IMR-90 (cell line): ENCODE measurements around the gene PGAP1. TPM values are rescaled to one million over a fixed set of nuclear protein-coding genes. Genes with fewer than 3 reads are reported as not detected.

Experiments
- ATAC-seq: fragments of 200-7000 bp; cut with Tn5 transposase; 2 replicates; pipeline ENCODE4 v1.9.1; 2020; ENCODE audit warnings: low read depth, mild to moderate bottlenecking, moderate library complexity
- BruUV-seq: library from RNA; stranded (reverse); fragments of 400-500 nt; replicated peaks from 2 replicates; lab custom pipeline; 2021; lab: Mats Ljungman, UMichigan
- CTCF ChIA-PET: fragments of 300-600 bp; formaldehyde crosslinking; extraction: SDS; loops from one replicate; lab custom pipeline; 2021; ENCODE audit warnings: antibody characterized with exemption; lab: Yijun Ruan, JAX
- POLR2A ChIA-PET: fragments of 300-600 bp; sonication (Branson Sonifier 250); formaldehyde crosslinking; loops from one replicate; lab custom pipeline; 2022; ENCODE audit warnings: antibody characterized with exemption; ENCODE audit not compliant: unreplicated experiment; lab: Charles Lee
- DNase-seq: peaks from one replicate; pipeline ENCODE4 v3.0.0; 2013
- H2AFZ ChIP-seq: replicated peaks from 2 replicates; pipeline ENCODE3; 2013; ENCODE audit warnings: low read length, mild to moderate bottlenecking; ENCODE audit not compliant: poor library complexity
- H2AK5ac ChIP-seq: 2 replicates; pipeline ENCODE4 v1.6.1; 2013; ENCODE audit warnings: low read depth, low read length, inconsistent platforms
- H2AK9ac ChIP-seq: replicated peaks from 2 replicates; pipeline ENCODE3; 2013; ENCODE audit warnings: mild to moderate bottlenecking, low read depth, low read length, moderate library complexity; ENCODE audit not compliant: poor library complexity
- H2BK120ac ChIP-seq: 2 replicates; pipeline ENCODE4 v1.6.1; 2013; ENCODE audit warnings: low read depth, low read length, inconsistent platforms
- H2BK15ac ChIP-seq: 3 replicates; pipeline ENCODE4 v1.6.1; 2013; ENCODE audit warnings: low read depth, low read length, inconsistent platforms
- H2BK20ac ChIP-seq: 2 replicates; pipeline ENCODE4 v1.6.1; 2013; ENCODE audit warnings: low read depth, mild to moderate bottlenecking, inconsistent platforms, low read length, moderate library complexity
- H2BK5ac ChIP-seq: 2 replicates; pipeline ENCODE4 v1.6.1; 2013; ENCODE audit warnings: mild to moderate bottlenecking, low read depth, low read length, inconsistent platforms; ENCODE audit not compliant: poor library complexity, severe bottlenecking
- H3K14ac ChIP-seq: replicated peaks from 2 replicates; pipeline ENCODE4 v1.6.1; 2013; ENCODE audit warnings: low read depth, low read length, inconsistent platforms
- H3K18ac ChIP-seq: 2 replicates; pipeline ENCODE4 v1.6.1; 2013; ENCODE audit warnings: low read depth, low read length, control low read depth
- H3K23ac ChIP-seq: 2 replicates; pipeline ENCODE4 v1.6.1; 2013; ENCODE audit warnings: low read depth, low read length, inconsistent platforms
- H3K27ac ChIP-seq: 2 replicates; pipeline ENCODE4 v1.5.1; 2013; ENCODE audit warnings: mild to moderate bottlenecking, control low read depth, low read length; ENCODE audit not compliant: insufficient read depth
- H3K27me3 ChIP-seq: 2 replicates; pipeline ENCODE4 v1.6.1; 2013; ENCODE audit warnings: low read length; ENCODE audit not compliant: control insufficient read depth, insufficient read depth
- H3K36me3 ChIP-seq: 2 replicates; pipeline ENCODE4 v1.6.1; 2013; ENCODE audit warnings: low read length, mixed read lengths; ENCODE audit not compliant: control insufficient read depth, insufficient read depth
- H3K4ac ChIP-seq: 2 replicates; pipeline ENCODE4 v1.6.1; 2013; ENCODE audit warnings: low read depth, low read length, inconsistent platforms
- H3K4me1 ChIP-seq: 2 replicates; pipeline ENCODE4 v1.6.1; 2013; ENCODE audit warnings: low read length, mixed read lengths; ENCODE audit not compliant: control insufficient read depth, insufficient read depth
- H3K4me2 ChIP-seq: 2 replicates; pipeline ENCODE4 v1.6.1; 2013; ENCODE audit warnings: low read depth, mild to moderate bottlenecking, control low read depth, low read length, moderate library complexity
- H3K4me3 ChIP-seq: 2 replicates; pipeline ENCODE4 v1.5.1; 2013; ENCODE audit warnings: low read depth, mild to moderate bottlenecking, control low read depth, low read length, moderate library complexity; ENCODE audit not compliant: insufficient read depth
- H3K56ac ChIP-seq: 2 replicates; pipeline ENCODE4 v1.6.1; 2013; ENCODE audit warnings: low read length, inconsistent platforms; ENCODE audit not compliant: insufficient read depth; ENCODE audit errors: extremely low read depth
- H3K79me1 ChIP-seq, 2 experiments: 2 replicates each; pipeline ENCODE4 v1.6.1; 2013; ENCODE audit warnings: low read length in 2 of 2, inconsistent platforms in 1 of 2, low read depth in 1 of 2
- H3K9ac ChIP-seq: 2 replicates; pipeline ENCODE4 v1.6.1; 2013; ENCODE audit warnings: low read depth, low read length, control low read depth
- H3K9me1 ChIP-seq: 2 replicates; pipeline ENCODE4 v1.6.1; 2013; ENCODE audit warnings: low read length, inconsistent platforms; ENCODE audit not compliant: insufficient read depth
- H3K9me3 ChIP-seq: 2 replicates; pipeline ENCODE4 v1.6.1; 2013; ENCODE audit warnings: low read length; ENCODE audit not compliant: control insufficient read depth, insufficient read depth
- H4K20me1 ChIP-seq: 2 replicates; pipeline ENCODE4 v1.6.1; 2013; ENCODE audit warnings: low read length, inconsistent platforms; ENCODE audit not compliant: insufficient read depth
- H4K5ac ChIP-seq: 2 replicates; pipeline ENCODE4 v1.6.1; 2013; ENCODE audit warnings: mild to moderate bottlenecking, low read depth, low read length, control low read depth
- H4K8ac ChIP-seq, 2 experiments: 2 replicates each; pipeline ENCODE4 v1.6.1; 2013; ENCODE audit warnings: low read depth in 2 of 2, low read length in 2 of 2, control low read depth in 1 of 2, inconsistent platforms in 1 of 2
- H4K91ac ChIP-seq: 2 replicates; pipeline ENCODE4 v1.6.1; 2013; ENCODE audit warnings: low read depth, low read length, inconsistent platforms; ENCODE audit not compliant: insufficient read depth
- BHLHE40 ChIP-seq: fragments of 150-350 bp; IDR thresholded peaks from 2 replicates; pipeline ENCODE4 v1.6.1; 2016; ENCODE audit warnings: mild to moderate bottlenecking, low read depth, low read length
- CEBPB ChIP-seq: IDR thresholded peaks from 2 replicates; pipeline ENCODE4 v1.6.1; 2012; ENCODE audit warnings: low read depth, low read length, improper control_type of control experiment
- FOS ChIP-seq: fragments of 150-350 bp; IDR thresholded peaks from 2 replicates; pipeline ENCODE4 v1.6.1; 2016; ENCODE audit warnings: low read depth, low read length
- MAFK ChIP-seq: IDR thresholded peaks from 2 replicates; pipeline ENCODE4 v1.6.1; 2012; ENCODE audit warnings: low read depth, low read length, improper control_type of control experiment
- MAZ ChIP-seq: IDR thresholded peaks from 2 replicates; pipeline ENCODE4 v1.6.1; 2012; ENCODE audit warnings: low read depth, mild to moderate bottlenecking, low read length, improper control_type of control experiment, moderate library complexity, borderline replicate concordance
- MXI1 ChIP-seq: IDR thresholded peaks from 2 replicates; pipeline ENCODE4 v1.6.1; 2012; ENCODE audit warnings: low read depth, mild to moderate bottlenecking, low read length, moderate library complexity, borderline replicate concordance
- NFE2L2 ChIP-seq: fragments of 150-350 bp; IDR thresholded peaks from 2 replicates; pipeline ENCODE4 v1.6.1; 2016; ENCODE audit warnings: low read depth, mild to moderate bottlenecking, low read length
- POLR2A ChIP-seq: IDR thresholded peaks from 2 replicates; pipeline ENCODE4 v1.6.1; 2012; ENCODE audit warnings: mild to moderate bottlenecking, low read depth, low read length
- RAD21 ChIP-seq: IDR thresholded peaks from 2 replicates; pipeline ENCODE4 v1.6.1; 2012; ENCODE audit warnings: low read length, improper control_type of control experiment
- RCOR1 ChIP-seq: IDR thresholded peaks from 2 replicates; pipeline ENCODE4 v1.6.1; 2012; ENCODE audit warnings: mild to moderate bottlenecking, low read length, improper control_type of control experiment; ENCODE audit not compliant: insufficient replicate concordance
- RFX5 ChIP-seq: IDR thresholded peaks from 2 replicates; pipeline ENCODE4 v1.8.0; 2012; ENCODE audit warnings: low read depth, mild to moderate bottlenecking, low read length, moderate library complexity
- dilution Hi-C: fragments of 300-500 bp; cut with HindIII; formaldehyde crosslinking; loops from one replicate; pipeline ENCODE4 v1.14.3; 2018; ENCODE audit warnings: low sequenced_read_pairs; ENCODE audit not compliant: unreplicated experiment
- in situ Hi-C: fragments of 300-500 bp; cut with MboI; formaldehyde crosslinking; loops from 3 replicates; pipeline ENCODE4 v1.14.3; 2019; ENCODE audit warnings: low sequenced_read_pairs, inconsistent platforms, mixed read lengths
- intact Hi-C: fragments of 100-400 bp; cut with micrococcal nuclease; formaldehyde crosslinking; loops from 2 replicates; pipeline ENCODE4 v1.10.0; 2022
- polyA plus RNA-seq, 3 experiments: library from polyadenylated mRNA; depleted of rRNA; stranded (reverse); fragments of >200 nt; gene quantifications; 2 replicates each; pipeline ENCODE4 v1.2.3, GENCODE V29; 2012; ENCODE audit warnings: low replicate concordance in 1 of 3
- total RNA-seq: library from RNA; depleted of rRNA; stranded (reverse); fragments of >200 nt; gene quantifications from 2 replicates; pipeline ENCODE4 v1.2.3, GENCODE V29; 2012
- TF ChIP-seq, protein P1 (sequence below): fragments of 150-350 bp; IDR thresholded peaks from 2 replicates; pipeline ENCODE4 v1.6.1; 2016; ENCODE audit warnings: low read depth, mild to moderate bottlenecking, low read length, moderate library complexity, borderline replicate concordance
- TF ChIP-seq, protein P2 (sequence below): fragments of 150-350 bp; IDR thresholded peaks from 2 replicates; pipeline ENCODE4 v1.6.1; 2017; ENCODE audit warnings: mild to moderate bottlenecking, antibody characterized with exemption, low read length, low read depth
- TF ChIP-seq, protein P3 (sequence below): conservative IDR thresholded peaks from 2 replicates; pipeline ENCODE4 v1.5.1; 2012; ENCODE audit warnings: mild to moderate bottlenecking, low read depth, low read length, improper control_type of control experiment

PGAP1 gene
- total and polyA plus RNA-seq, 2 of the 4 experiments (the other 2 are of a cell fraction), result 1.9 to 5.7 TPM

DNA sequence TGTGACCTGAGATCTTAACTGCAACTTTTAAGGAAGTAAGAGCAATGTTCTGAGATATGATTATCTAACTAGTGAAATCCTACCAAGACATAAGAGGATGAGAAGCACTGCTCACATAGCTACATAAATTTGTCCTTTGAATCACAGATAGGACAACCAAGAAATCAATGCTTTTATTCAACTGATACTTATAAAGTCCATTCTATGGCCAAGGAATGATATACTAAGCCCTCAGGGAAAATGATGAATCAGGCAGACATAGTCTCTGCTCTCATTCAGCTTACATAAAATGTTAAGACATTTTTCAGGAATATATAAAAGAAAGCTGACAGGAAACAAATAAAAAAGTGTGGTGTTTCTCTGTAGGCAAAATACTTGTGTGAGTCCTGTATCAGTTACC lies 39.1 kb downstream of the PGAP1 start:
- Histone ChIP-seq H3K9ac (no peak overlapping the region), H4K91ac (no peak overlapping the region), H4K20me1 (no peaks in the 10 kb centered on the region), H3K4me1 (no peaks in the 10 kb centered on the region), H3K4me2 (no peak overlapping the region), H3K27ac (no peak overlapping the region), H3K4ac (no peak overlapping the region), H3K79me1 (no peaks in the 10 kb centered on the region), H3K56ac (no peak overlapping the region), H3K9me3 (no peaks in the 10 kb centered on the region), H3K4me3 (no peak overlapping the region), H3K9me1 (no peaks in the 10 kb centered on the region), H3K36me3 (peaks cover 3% of the 10 kb centered on the region; the same call in 1 of the 2 replicates), H3K14ac (no peak overlapping the region), H3K23ac (no peak overlapping the region), H2AFZ (no peak overlapping the region), H2AK9ac (no peak overlapping the region), H2BK5ac (no peak overlapping the region), H4K8ac (no peak overlapping the region), H3K27me3 (no peaks in the 10 kb centered on the region), H2AK5ac (no peak overlapping the region), H4K5ac (no peak overlapping the region), H2BK120ac (no peak overlapping the region), H2BK20ac (no peak overlapping the region), H2BK15ac (no peak overlapping the region), H3K18ac (no peak overlapping the region)
- POLR2A ChIA-PET, result no interaction called here
- CTCF ChIA-PET, result no interaction called here
- DNase-seq (no peak), ATAC-seq (no peak)
- TF ChIP-seq, protein P1, sequence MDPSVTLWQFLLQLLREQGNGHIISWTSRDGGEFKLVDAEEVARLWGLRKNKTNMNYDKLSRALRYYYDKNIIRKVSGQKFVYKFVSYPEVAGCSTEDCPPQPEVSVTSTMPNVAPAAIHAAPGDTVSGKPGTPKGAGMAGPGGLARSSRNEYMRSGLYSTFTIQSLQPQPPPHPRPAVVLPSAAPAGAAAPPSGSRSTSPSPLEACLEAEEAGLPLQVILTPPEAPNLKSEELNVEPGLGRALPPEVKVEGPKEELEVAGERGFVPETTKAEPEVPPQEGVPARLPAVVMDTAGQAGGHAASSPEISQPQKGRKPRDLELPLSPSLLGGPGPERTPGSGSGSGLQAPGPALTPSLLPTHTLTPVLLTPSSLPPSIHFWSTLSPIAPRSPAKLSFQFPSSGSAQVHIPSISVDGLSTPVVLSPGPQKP, result no peak
- no peak for TF ChIP-seq MXI1
- no peak for TF ChIP-seq MAFK
- TF ChIP-seq BHLHE40, result no peak
- TF ChIP-seq RCOR1, result no peak
- no peak for TF ChIP-seq RFX5
- no peak for TF ChIP-seq FOS
- no peak for TF ChIP-seq POLR2A
- TF ChIP-seq, protein P2, sequence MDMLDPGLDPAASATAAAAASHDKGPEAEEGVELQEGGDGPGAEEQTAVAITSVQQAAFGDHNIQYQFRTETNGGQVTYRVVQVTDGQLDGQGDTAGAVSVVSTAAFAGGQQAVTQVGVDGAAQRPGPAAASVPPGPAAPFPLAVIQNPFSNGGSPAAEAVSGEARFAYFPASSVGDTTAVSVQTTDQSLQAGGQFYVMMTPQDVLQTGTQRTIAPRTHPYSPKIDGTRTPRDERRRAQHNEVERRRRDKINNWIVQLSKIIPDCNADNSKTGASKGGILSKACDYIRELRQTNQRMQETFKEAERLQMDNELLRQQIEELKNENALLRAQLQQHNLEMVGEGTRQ, result no peak
- no peak for TF ChIP-seq NFE2L2
- TF ChIP-seq, protein P3, sequence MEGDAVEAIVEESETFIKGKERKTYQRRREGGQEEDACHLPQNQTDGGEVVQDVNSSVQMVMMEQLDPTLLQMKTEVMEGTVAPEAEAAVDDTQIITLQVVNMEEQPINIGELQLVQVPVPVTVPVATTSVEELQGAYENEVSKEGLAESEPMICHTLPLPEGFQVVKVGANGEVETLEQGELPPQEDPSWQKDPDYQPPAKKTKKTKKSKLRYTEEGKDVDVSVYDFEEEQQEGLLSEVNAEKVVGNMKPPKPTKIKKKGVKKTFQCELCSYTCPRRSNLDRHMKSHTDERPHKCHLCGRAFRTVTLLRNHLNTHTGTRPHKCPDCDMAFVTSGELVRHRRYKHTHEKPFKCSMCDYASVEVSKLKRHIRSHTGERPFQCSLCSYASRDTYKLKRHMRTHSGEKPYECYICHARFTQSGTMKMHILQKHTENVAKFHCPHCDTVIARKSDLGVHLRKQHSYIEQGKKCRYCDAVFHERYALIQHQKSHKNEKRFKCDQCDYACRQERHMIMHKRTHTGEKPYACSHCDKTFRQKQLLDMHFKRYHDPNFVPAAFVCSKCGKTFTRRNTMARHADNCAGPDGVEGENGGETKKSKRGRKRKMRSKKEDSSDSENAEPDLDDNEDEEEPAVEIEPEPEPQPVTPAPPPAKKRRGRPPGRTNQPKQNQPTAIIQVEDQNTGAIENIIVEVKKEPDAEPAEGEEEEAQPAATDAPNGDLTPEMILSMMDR, result no peak
- TF ChIP-seq CEBPB, result no peak
- no peak for TF ChIP-seq MAZ
- TF ChIP-seq RAD21, result no peak
- BruUV-seq, result no TSS peak
- dilution Hi-C loops, result no loop called here
- in situ Hi-C loops, result no loop called here
- intact Hi-C loops, result no loop called here
